Neural progenitor cell (in vitro differentiated cells): ENCODE data around the gene HIVEP2. TPM values are rescaled to one million over a fixed set of nuclear protein-coding genes. Genes with fewer than 3 reads are reported as not detected.

Source experiments
- DNase-seq: peaks from one replicate; pipeline ENCODE4 v3.0.0-alpha.2; 2016; ENCODE audit warnings: low spot score
- H2AFZ ChIP-seq: fragments of 200-600 bp; sonication (generic); replicated peaks from 2 replicates; pipeline ENCODE4 v1.6.1; 2016; ENCODE audit warnings: antibody characterized with exemption
- H3F3A ChIP-seq: fragments of 200-600 bp; sonication (generic); 2 replicates; pipeline ENCODE4 v1.6.1; 2016; ENCODE audit warnings: antibody characterized with exemption, low read depth
- H3K27ac ChIP-seq: fragments of 200-600 bp; sonication (generic); 2 replicates; pipeline ENCODE4 v1.5.1; 2016; ENCODE audit warnings: mild to moderate bottlenecking
- H3K27me3 ChIP-seq: fragments of 200-600 bp; sonication (generic); 2 replicates; pipeline ENCODE4 v1.6.1; 2016; ENCODE audit warnings: mild to moderate bottlenecking, moderate library complexity
- H3K36me3 ChIP-seq: fragments of 200-600 bp; sonication (generic); 2 replicates; pipeline ENCODE4 v1.5.1; 2016
- H3K4me1 ChIP-seq: fragments of 200-600 bp; sonication (generic); 2 replicates; pipeline ENCODE4 v1.6.1; 2016; ENCODE audit warnings: mixed run types
- H3K4me2 ChIP-seq: fragments of 200-600 bp; sonication (generic); 2 replicates; pipeline ENCODE4 v1.6.1; 2016
- H3K4me3 ChIP-seq: fragments of 200-600 bp; sonication (generic); 2 replicates; pipeline ENCODE4 v1.5.1; 2016
- H3K79me2 ChIP-seq: fragments of 200-600 bp; sonication (generic); 2 replicates; pipeline ENCODE4 v1.6.1; 2016; ENCODE audit warnings: low read depth
- H3K9ac ChIP-seq: fragments of 200-600 bp; sonication (generic); 2 replicates; pipeline ENCODE4 v1.6.1; 2016
- H3K9me3 ChIP-seq: fragments of 200-600 bp; sonication (generic); 2 replicates; pipeline ENCODE4 v1.5.1; 2016; ENCODE audit warnings: low read depth
- H4K20me1 ChIP-seq: fragments of 200-600 bp; sonication (generic); 2 replicates; pipeline ENCODE4 v1.6.1; 2016; ENCODE audit warnings: low read depth
- H3K27ac Mint-ChIP-seq: 3 replicates; pipeline ENCODE4 v1.8.0; 2021; ENCODE audit warnings: mixed read lengths
- H3K27me3 Mint-ChIP-seq: 2 replicates; pipeline ENCODE4 v1.8.0; 2022; ENCODE audit warnings: low read depth, mild to moderate bottlenecking, inconsistent platforms, moderate library complexity, mixed read lengths; ENCODE audit not compliant: insufficient read depth
- H3K36me3 Mint-ChIP-seq: 3 replicates; pipeline ENCODE4 v1.8.0; 2021; ENCODE audit warnings: mixed read lengths
- H3K4me1 Mint-ChIP-seq: 3 replicates; pipeline ENCODE4 v1.8.0; 2021; ENCODE audit warnings: mixed read lengths
- H3K4me3 Mint-ChIP-seq: 3 replicates; pipeline ENCODE4 v1.8.0; 2021; ENCODE audit warnings: mild to moderate bottlenecking, moderate library complexity, mixed read lengths
- H3K9me3 Mint-ChIP-seq: 3 replicates; pipeline ENCODE4 v1.8.0; 2020; ENCODE audit warnings: mixed read lengths
- CTCF ChIP-seq: fragments of 200-600 bp; sonication (generic); IDR thresholded peaks from 2 replicates; pipeline ENCODE4 v1.5.1; 2017; ENCODE audit warnings: antibody characterized with exemption, mild to moderate bottlenecking
- EZH2 ChIP-seq: fragments of 200-600 bp; sonication (generic); IDR thresholded peaks from 2 replicates; pipeline ENCODE4 v1.6.1; 2017; ENCODE audit warnings: antibody characterized with exemption, mild to moderate bottlenecking, moderate library complexity
- EZH2phosphoT487 ChIP-seq: fragments of 200-600 bp; sonication (generic); IDR thresholded peaks from 2 replicates; pipeline ENCODE4 v1.6.1; 2017; ENCODE audit warnings: antibody characterized with exemption
- total RNA-seq: library from RNA; depleted of rRNA; stranded (reverse); fragments of >200 nt; gene quantifications from 2 replicates; pipeline ENCODE4 v1.2.3, GENCODE V29; 2015; ENCODE audit warnings: low replicate concordance

HIVEP2 gene
- total RNA-seq, 1 donor from 2014 or later: 2.1 TPM

GRCh38 chr6:142884214-142885035 is 60.6 kb downstream of the HIVEP2 start:
- H3K4me3 Mint-ChIP-seq: peak overlapping the region; percentile 2
- H3K27ac Mint-ChIP-seq: no peak overlapping the region
- no peaks in the 10 kb centered on the region for H3K27me3 Mint-ChIP-seq
- no peaks in the 10 kb centered on the region for H3K9me3 Mint-ChIP-seq
- Histone ChIP-seq H3K4me2 (peak overlapping the region; percentile 48), H3F3A (peaks cover 19% of the 10 kb centered on the region), H3K9me3 (no peaks in the 10 kb centered on the region), H3K27me3 (no peaks in the 10 kb centered on the region), H3K79me2 (no peaks in the 10 kb centered on the region), H4K20me1 (no peaks in the 10 kb centered on the region), H3K9ac (no peak overlapping the region), H2AFZ (peak overlapping the region; percentile 3), H3K27ac (no peak overlapping the region), H3K4me1 (peaks cover 12% of the 10 kb centered on the region), H3K36me3 (no peaks in the 10 kb centered on the region), H3K4me3 (no peak overlapping the region)
- H3K4me1 Mint-ChIP-seq: peaks cover 21% of the 10 kb centered on the region
- TF ChIP-seq EZH2: no peak
- no peak for DNase-seq
- H3K36me3 Mint-ChIP-seq: no peaks in the 10 kb centered on the region

GRCh38 chr6:142883011-142883410 is 62.0 kb downstream of the HIVEP2 start:
- no peaks in the 10 kb centered on the region for H3K79me2 ChIP-seq

GRCh38 chr6:142881761-142882160 is 63.2 kb downstream of the HIVEP2 start:
- Histone ChIP-seq H3K4me1 (peaks cover 12% of the 10 kb centered on the region), H2AFZ (no peak overlapping the region), H4K20me1 (no peaks in the 10 kb centered on the region), H3F3A (peaks cover 16% of the 10 kb centered on the region), H3K27me3 (no peaks in the 10 kb centered on the region), H3K9ac (no peak overlapping the region), H3K79me2 (no peaks in the 10 kb centered on the region), H3K4me3 (no peak overlapping the region), H3K9me3 (no peaks in the 10 kb centered on the region), H3K4me2 (no peak overlapping the region), H3K27ac (no peak overlapping the region), H3K36me3 (no peaks in the 10 kb centered on the region)
- no peaks in the 10 kb centered on the region for H3K9me3 Mint-ChIP-seq
- H3K4me3 Mint-ChIP-seq: no peak overlapping the region
- peaks cover 21% of the 10 kb centered on the region for H3K4me1 Mint-ChIP-seq
- DNase-seq: no peak
- TF ChIP-seq CTCF (no peak), EZH2phosphoT487 (no peak), EZH2 (no peak)
- H3K27ac Mint-ChIP-seq: no peak overlapping the region
- no peaks in the 10 kb centered on the region for H3K36me3 Mint-ChIP-seq
- no peaks in the 10 kb centered on the region for H3K27me3 Mint-ChIP-seq

More at GRCh38 chr6:142883011-142883410, 62.0 kb downstream of the HIVEP2 start:
- H3K9me3 Mint-ChIP-seq: no peaks in the 10 kb centered on the region
- H3K9me3 ChIP-seq: no peaks in the 10 kb centered on the region
- no peak for DNase-seq
- no peaks in the 10 kb centered on the region for H3K27me3 Mint-ChIP-seq
- H3K4me3 Mint-ChIP-seq: no peak overlapping the region
- H3K36me3 Mint-ChIP-seq: no peaks in the 10 kb centered on the region
- no peak overlapping the region for H3K27ac Mint-ChIP-seq
- H3F3A ChIP-seq: peaks cover 19% of the 10 kb centered on the region
- H3K36me3 ChIP-seq: no peaks in the 10 kb centered on the region
- H2AFZ ChIP-seq: no peak overlapping the region
- no peak overlapping the region for H3K27ac ChIP-seq
- peaks cover 12% of the 10 kb centered on the region for H3K4me1 ChIP-seq
- no peak for TF ChIP-seq EZH2
- TF ChIP-seq EZH2phosphoT487: no peak
- no peak for TF ChIP-seq CTCF
- H3K4me1 Mint-ChIP-seq: peaks cover 21% of the 10 kb centered on the region
- H3K4me3 ChIP-seq: no peak overlapping the region
- H3K9ac ChIP-seq: no peak overlapping the region
- no peaks in the 10 kb centered on the region for H4K20me1 ChIP-seq
- H3K27me3 ChIP-seq: no peaks in the 10 kb centered on the region
- H3K4me2 ChIP-seq: no peak overlapping the region

GRCh38 chr6:142881290-142881689 is 63.7 kb downstream of the HIVEP2 start:
- Histone ChIP-seq H2AFZ (no peak overlapping the region), H4K20me1 (no peaks in the 10 kb centered on the region), H3K36me3 (no peaks in the 10 kb centered on the region), H3K4me1 (peaks cover 12% of the 10 kb centered on the region), H3K4me2 (no peak overlapping the region), H3K9ac (no peak overlapping the region), H3K27me3 (no peaks in the 10 kb centered on the region), H3K4me3 (no peak overlapping the region), H3K27ac (no peak overlapping the region), H3K79me2 (no peaks in the 10 kb centered on the region), H3K9me3 (no peaks in the 10 kb centered on the region), H3F3A (peaks cover 12% of the 10 kb centered on the region)
- no peak for DNase-seq
- TF ChIP-seq EZH2phosphoT487 (no peak), EZH2 (no peak), CTCF (no peak)
- no peaks in the 10 kb centered on the region for H3K9me3 Mint-ChIP-seq
- H3K27ac Mint-ChIP-seq: no peak overlapping the region
- no peaks in the 10 kb centered on the region for H3K27me3 Mint-ChIP-seq
- H3K36me3 Mint-ChIP-seq: no peaks in the 10 kb centered on the region
- H3K4me1 Mint-ChIP-seq: peaks cover 21% of the 10 kb centered on the region
- H3K4me3 Mint-ChIP-seq: no peak overlapping the region
